GM12878 (cell line): ENCODE measurements around the gene PLAGL1.
"Not testable (repeated sequence)": the region's sequence is repeated elsewhere in the genome, so short reads cannot be mapped to it uniquely, and the experiment has no call there.

Source experiments
- BRCA1 ChIP-seq: IDR thresholded peaks from 2 replicates; pipeline ENCODE4 v1.6.1; 2011; ENCODE audit warnings: low read depth, low read length, improper control_type of control experiment
- SP1 ChIP-seq: IDR thresholded peaks from one replicate; pipeline ENCODE4 v1.6.1; 2011; ENCODE audit warnings: low read depth, low read length
- SRF ChIP-seq, 2 experiments: IDR thresholded peaks; 2 replicates each; pipeline ENCODE4 v1.6.1; 2011; ENCODE audit warnings: low read depth in 2 of 2, low read length in 2 of 2, mild to moderate bottlenecking in 1 of 2, moderate library complexity in 1 of 2
- ZNF384 ChIP-seq: IDR thresholded peaks from 2 replicates; pipeline ENCODE4 v1.6.1; 2012; ENCODE audit warnings: low read depth, mild to moderate bottlenecking, low read length, improper control_type of control experiment, borderline replicate concordance
- ZZZ3 ChIP-seq: IDR thresholded peaks from 2 replicates; pipeline ENCODE4 v1.6.1; 2011; ENCODE audit warnings: low read depth; ENCODE audit not compliant: control insufficient read depth, insufficient read length
- TF ChIP-seq, protein P1 (sequence below), 3 experiments: IDR thresholded peaks in 2 of 3; conservative IDR thresholded peaks in 1 of 3; 2 replicates each; pipeline ENCODE4 v1.5.1; 2011; ENCODE audit warnings: low read depth in 3 of 3, low read length in 3 of 3, mild to moderate bottlenecking in 3 of 3, control low read depth in 2 of 3, moderate library complexity in 2 of 3, inconsistent platforms in 1 of 3, mixed read lengths in 1 of 3; ENCODE audit not compliant: control insufficient read depth in 2 of 3, insufficient read depth in 1 of 3; ENCODE audit errors: extremely low read depth in 1 of 3
- TF ChIP-seq, protein P2 (sequence below): fragments of 450-650 bp; IDR thresholded peaks from 2 replicates; pipeline ENCODE4 v1.6.1; 2017; ENCODE audit warnings: mild to moderate bottlenecking, moderate library complexity

DNA sequence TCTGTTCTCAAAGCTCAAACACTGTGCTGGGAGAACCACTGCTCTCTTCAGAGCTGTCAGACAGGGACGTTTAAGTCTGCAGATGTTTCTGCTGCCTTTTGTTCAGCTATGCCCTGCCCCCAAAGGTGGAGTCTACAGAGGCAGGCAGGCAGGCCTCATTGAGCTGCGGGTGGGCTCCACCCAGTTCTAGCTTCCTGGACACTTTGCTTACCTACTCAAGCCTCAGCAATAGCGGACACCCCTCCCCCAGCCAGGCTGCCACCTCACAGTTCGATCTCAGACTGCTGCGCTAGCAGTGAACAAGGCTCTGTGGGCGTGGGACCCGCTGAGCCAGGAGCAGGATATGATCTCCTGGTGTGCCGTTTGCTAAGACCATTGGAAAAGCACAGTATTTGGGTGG lies 38.6 kb upstream of the PLAGL1 start:
- TF ChIP-seq SRF (IDR thresholded peaks at IDR 0.05; ENCODE audit: low read depth in 2 of 2, low read length in 2 of 2); SP1; ZZZ3; BRCA1; ZNF384: not testable (repeated sequence)
- TF ChIP-seq, protein P1, sequence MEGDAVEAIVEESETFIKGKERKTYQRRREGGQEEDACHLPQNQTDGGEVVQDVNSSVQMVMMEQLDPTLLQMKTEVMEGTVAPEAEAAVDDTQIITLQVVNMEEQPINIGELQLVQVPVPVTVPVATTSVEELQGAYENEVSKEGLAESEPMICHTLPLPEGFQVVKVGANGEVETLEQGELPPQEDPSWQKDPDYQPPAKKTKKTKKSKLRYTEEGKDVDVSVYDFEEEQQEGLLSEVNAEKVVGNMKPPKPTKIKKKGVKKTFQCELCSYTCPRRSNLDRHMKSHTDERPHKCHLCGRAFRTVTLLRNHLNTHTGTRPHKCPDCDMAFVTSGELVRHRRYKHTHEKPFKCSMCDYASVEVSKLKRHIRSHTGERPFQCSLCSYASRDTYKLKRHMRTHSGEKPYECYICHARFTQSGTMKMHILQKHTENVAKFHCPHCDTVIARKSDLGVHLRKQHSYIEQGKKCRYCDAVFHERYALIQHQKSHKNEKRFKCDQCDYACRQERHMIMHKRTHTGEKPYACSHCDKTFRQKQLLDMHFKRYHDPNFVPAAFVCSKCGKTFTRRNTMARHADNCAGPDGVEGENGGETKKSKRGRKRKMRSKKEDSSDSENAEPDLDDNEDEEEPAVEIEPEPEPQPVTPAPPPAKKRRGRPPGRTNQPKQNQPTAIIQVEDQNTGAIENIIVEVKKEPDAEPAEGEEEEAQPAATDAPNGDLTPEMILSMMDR (IDR thresholded peaks at IDR 0.05 in 2 of 3, conservative IDR thresholded peaks at IDR 0.05 in 1 of 3; ENCODE audit: control insufficient read depth in 2 of 3, extremely low read depth in 1 of 3, insufficient read depth in 1 of 3, low read depth in 3 of 3, low read length in 3 of 3): not testable (repeated sequence)
- TF ChIP-seq, protein P2, sequence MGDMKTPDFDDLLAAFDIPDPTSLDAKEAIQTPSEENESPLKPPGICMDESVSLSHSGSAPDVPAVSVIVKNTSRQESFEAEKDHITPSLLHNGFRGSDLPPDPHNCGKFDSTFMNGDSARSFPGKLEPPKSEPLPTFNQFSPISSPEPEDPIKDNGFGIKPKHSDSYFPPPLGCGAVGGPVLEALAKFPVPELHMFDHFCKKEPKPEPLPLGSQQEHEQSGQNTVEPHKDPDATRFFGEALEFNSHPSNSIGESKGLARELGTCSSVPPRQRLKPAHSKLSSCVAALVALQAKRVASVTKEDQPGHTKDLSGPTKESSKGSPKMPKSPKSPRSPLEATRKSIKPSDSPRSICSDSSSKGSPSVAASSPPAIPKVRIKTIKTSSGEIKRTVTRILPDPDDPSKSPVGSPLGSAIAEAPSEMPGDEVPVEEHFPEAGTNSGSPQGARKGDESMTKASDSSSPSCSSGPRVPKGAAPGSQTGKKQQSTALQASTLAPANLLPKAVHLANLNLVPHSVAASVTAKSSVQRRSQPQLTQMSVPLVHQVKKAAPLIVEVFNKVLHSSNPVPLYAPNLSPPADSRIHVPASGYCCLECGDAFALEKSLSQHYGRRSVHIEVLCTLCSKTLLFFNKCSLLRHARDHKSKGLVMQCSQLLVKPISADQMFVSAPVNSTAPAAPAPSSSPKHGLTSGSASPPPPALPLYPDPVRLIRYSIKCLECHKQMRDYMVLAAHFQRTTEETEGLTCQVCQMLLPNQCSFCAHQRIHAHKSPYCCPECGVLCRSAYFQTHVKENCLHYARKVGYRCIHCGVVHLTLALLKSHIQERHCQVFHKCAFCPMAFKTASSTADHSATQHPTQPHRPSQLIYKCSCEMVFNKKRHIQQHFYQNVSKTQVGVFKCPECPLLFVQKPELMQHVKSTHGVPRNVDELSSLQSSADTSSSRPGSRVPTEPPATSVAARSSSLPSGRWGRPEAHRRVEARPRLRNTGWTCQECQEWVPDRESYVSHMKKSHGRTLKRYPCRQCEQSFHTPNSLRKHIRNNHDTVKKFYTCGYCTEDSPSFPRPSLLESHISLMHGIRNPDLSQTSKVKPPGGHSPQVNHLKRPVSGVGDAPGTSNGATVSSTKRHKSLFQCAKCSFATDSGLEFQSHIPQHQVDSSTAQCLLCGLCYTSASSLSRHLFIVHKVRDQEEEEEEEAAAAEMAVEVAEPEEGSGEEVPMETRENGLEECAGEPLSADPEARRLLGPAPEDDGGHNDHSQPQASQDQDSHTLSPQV: not testable (repeated sequence)
